Ammon's horn (tissue), 1 donor: Measurements from ENCODE around the gene DSCAM.
"Not testable (repeated sequence)": the region's sequence is repeated elsewhere in the genome, so short reads cannot be mapped to it uniquely, and the experiment has no call there.

Source experiments
- DNase-seq: peaks from one replicate; pipeline ENCODE4 v3.0.0-alpha.2; 2016; ENCODE audit warnings: low spot score

The DSCAM gene

GRCh38 chr21:40242586-40243265, 604.2 kb downstream of the DSCAM start:
- peak; percentile 8 for DNase-seq

- no peak for DNase-seq
Measured at GRCh38 chr21:40235528-40235927, 611.4 kb downstream of the DSCAM start.

DNA sequence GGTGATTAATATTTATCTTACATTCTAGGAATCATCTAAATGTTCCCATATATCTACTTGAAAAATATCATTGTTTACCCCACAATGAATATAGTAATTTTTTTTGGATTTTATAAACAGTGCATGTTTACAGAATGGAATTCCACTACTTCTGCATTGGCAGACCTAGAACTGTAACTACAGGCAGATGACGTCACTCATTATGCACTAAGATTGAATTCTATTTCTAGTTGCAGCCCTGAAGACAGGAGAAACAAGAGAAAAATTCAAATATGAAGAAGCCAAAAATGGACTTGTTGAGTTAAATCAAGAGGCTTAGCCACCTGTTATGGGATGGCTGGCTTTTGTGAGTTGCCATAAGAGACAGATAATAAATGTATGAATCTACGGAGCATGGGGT, 615.0 kb downstream of the DSCAM start:
- DNase-seq = no peak

GRCh38 chr21:40227096-40227495, 619.9 kb downstream of the DSCAM start:
- no peak for DNase-seq

DNA sequence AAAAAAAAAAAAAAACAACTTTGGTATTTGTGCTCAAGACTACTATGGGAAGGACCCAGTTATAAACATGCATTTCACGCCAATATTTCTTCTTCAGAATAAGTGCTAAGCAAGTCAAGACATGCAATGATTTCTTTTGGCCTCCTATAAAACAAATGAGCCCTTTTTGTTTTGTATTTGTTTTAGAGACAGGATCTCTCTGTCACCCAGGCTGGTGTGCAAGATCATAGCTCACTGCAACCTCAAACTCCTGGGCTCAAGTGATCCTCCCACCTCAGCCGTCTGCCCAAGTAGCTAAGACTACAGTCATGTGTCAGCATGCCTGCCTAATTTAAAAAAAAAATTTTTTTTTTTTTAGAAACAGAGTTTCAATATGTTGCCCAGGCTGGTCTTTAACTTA, 631.0 kb downstream of the DSCAM start:
- no peak for DNase-seq

DNA sequence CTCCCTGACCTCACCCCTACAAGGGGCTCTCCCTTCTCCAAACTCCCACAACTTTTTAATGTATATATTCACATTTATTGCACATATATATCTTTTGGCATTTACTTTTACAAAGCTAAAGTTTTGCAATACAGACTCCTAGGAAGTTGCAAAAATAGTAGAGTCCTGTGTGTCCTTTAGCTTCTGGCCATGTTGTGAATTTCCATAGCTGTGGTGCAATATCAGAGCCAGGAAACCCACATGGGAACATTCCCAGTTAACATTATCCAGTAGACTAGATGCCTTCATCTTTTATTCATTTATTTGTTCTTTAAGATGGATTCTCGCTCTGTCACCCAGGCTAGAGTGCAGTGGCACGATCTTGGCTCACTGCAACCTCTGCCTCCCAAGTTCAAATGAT, 636.7 kb downstream of the DSCAM start:
- DNase-seq = no peak

GRCh38 chr21:40208948-40209345, 638.0 kb downstream of the DSCAM start:
- no peak for DNase-seq

GRCh38 chr21:40208206-40208947, 638.6 kb downstream of the DSCAM start:
- no peak for DNase-seq

GRCh38 chr21:40200946-40201345, 646.0 kb downstream of the DSCAM start:
- DNase-seq = no peak

DNA sequence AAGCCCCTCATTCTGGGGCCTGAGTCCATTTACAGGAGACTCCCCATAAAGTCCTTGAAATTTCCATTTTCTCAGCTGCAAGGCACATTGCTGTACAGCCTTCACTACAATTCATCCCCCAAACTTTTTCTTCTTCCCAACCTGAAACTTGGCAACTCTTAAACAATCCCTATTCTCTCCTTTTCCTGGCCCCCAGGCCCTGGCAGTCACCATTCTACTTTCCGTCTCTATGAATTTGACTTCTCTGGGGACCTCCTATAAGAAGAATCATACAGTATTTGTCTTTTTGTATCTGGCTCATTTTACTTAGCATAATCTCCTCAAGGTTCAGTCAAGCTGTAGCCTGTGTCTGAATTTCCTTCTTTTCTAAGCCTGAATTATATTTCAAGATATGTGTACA, 646.8 kb downstream of the DSCAM start:
- no peak for DNase-seq

- DNase-seq = peak; percentile 21
Measured at GRCh38 chr21:40194185-40194980, 652.6 kb downstream of the DSCAM start.

DNA sequence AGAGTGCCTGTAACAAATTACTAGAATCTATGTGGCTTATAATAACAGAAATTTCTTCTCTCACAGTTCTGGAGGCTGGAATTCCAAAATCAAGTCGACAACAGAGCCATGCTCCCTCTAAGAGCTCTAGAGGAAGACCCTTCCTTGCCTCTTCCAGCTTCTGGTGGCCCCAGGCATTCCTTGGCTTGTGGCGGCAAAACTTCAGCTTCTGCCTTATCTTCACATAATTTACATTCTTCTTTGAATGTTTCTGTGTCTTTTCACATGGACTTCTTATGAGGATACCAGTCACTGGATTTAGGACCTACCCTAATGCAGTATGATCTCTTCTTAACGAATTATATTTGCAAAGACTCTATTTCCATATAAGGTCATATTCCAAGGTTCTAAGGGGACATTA, 655.3 kb downstream of the DSCAM start:
- no peak for DNase-seq

- DNase-seq = no peak
Measured at GRCh38 chr21:40191196-40191595, 655.8 kb downstream of the DSCAM start.

DNA sequence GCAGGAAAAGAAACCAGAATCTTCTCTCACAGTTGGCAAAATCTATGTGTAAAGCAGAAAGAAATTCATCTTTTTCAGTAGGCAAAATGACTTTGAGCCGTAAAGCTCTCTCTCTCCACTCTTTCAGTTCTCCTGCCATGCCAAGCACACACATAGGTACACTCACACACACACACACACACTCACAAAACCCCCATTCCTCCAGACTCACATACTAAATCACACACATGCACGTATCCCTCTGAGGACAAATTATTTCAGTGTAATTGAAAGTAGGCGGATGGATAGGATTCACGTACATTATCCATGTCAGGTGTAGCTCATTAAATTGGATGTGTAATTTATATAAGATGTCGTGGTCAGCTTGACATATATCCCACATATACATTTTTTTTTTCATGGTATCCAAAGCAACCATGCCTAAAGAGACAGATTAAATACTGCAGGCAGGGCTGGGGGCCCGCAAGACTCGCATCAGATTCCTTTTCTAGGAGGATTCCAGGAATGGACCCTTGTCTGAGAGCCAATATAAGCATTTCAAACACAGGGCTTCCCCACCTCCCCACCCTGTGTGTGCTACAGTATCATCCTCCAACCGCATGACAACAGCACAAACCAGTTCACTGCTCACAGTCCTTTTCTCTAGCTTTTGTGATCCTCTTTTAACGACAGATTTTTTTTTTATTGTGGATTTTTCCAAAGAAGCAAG, 658.9 kb downstream of the DSCAM start:
- no peak for DNase-seq

DNA sequence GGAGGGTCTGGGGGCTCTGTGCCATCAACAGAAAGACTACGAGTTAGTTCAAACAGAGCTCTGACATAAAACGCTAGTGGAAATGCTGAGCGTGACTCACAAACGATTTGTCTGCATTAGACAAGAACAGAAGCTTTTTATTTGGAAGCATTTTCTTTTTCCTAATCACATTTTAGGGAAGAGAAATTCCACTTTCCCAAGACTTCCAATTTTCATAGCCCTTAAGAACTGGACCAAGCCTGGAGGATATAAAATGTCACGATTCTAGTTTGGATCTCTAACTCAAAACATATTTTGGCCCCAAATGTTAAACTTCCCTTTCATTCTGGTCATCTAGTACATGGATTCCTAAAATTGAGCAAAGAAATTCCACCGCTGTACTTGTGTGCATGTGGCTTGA, 659.7 kb downstream of the DSCAM start:
- DNase-seq = no peak

DNA sequence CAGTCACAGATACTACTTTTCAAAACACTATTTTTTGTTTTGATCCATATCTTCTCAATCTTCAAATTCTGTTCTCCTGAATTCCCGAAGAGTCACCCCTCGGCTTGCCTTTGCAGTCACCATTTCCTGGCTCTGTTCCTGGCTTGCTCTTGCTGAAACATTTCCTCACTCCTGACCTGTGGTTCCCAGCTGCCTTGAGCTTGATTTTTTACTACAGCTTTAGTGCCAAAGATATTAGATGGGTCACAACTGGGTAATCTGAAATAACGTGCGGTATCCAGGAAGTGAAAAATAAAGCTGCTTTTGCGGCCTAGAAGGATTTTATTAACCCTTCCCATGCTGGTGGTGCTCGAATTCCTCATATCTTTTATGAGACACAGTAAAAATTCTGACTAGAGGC, 660.9 kb downstream of the DSCAM start:
- no peak for DNase-seq

DNA sequence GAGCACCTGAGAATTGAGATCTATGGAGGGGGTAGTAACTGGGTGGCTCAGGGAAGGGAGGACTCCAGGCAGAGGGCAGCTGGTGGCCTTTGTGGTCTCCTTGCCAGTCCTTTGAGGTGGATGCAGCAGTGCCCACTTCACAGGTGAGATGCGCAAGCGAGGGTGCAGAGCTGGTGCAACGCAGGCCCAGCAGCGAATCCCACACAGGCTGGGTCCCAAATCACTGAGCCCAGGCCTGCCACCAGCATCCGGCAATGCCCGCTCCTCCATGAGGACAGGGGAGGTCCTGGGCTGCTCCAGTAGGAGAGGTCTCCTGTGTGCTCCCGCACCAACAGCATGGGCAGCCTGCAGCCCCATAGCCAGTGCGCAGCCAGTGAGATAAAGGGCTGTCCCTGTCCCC, 661.8 kb downstream of the DSCAM start:
- no peak for DNase-seq

DNA sequence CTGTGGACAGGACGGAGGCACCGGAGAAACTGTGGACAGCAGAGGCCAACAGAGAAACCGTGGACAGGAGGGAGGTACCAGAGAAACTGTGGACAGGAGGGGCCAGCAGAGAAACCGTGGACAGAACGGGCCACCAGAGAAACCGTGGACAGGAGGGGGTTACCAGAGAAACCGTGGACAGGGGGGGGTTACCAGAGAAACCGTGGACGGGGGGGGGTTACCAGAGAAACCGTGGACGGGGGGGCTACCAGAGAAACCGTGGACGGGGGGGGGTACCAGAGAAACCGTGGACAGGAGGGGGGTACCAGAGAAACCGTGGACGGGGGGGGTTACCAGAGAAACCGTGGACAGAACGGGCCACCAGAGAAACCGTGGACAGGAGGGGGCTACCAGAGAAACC, 664.5 kb downstream of the DSCAM start:
- DNase-seq = not testable (repeated sequence)

- DNase-seq = peak; percentile 46
Measured at GRCh38 chr21:40179166-40179565, 667.8 kb downstream of the DSCAM start.

GRCh38 chr21:40178726-40179125, 668.2 kb downstream of the DSCAM start:
- no peak for DNase-seq

DNA sequence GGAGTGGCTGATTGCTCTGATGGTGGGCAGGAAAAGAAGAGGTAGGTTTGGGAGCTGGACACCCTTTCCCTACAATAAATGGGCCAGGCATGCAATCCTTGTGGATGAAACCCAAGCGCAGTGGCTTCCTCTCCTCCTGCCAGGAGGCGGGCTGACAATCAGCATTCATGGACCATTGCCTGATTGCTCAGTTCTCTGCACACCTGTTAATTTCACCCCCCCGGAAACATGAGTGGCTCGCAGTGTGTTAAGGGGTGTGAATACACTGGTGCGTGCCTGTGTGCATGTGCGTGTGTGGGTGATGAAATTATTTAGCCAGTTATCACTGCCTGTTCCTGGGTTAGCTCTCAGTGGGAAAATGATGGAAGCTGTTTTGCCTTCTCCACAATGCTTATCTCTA, 669.0 kb downstream of the DSCAM start:
- DNase-seq = no peak

DNA sequence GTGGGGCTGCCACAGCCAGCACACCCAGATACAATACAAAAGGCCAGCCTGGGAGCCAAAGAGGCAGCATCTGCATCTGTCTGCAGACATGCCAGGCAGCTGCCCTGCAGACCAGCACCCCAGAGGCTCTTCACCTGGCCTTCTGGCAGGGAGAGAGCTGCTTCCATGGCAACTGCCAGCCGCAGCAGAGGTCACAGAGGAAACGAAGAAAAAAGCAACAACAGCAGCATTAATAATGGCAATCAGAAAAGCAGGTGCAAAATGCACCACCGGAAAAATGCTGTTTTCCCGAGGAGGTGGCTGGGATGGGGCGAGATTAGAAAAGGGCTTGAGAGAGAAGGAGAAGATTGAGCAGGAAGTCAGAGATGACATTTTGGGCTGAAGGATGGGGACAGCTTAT, 670.2 kb downstream of the DSCAM start:
- DNase-seq = peak; percentile 30
